H9 (cell line): ENCODE measurements around the gene ZNF622. TPM values are rescaled to one million over a fixed set of nuclear protein-coding genes. Genes with fewer than 3 reads are reported as not detected.
A peak's percentile ranks its signal among the peaks of the same experiment; 100 is the strongest.

ENCODE experiments used
- DNase-seq: peaks from one replicate; pipeline ENCODE4 v3.0.0-alpha.2; 2017
- H2AFZ ChIP-seq: one replicate; pipeline ENCODE4 v1.6.1; 2013; ENCODE audit warnings: mild to moderate bottlenecking, low read length, control low read depth, moderate library complexity
- H2AK5ac ChIP-seq: 2 replicates; pipeline ENCODE4 v1.6.1; 2013; ENCODE audit warnings: low read length, control low read depth, mixed read lengths; ENCODE audit not compliant: insufficient read length
- H2BK120ac ChIP-seq: one replicate; pipeline ENCODE4 v1.6.1; 2013; ENCODE audit warnings: low read depth, mild to moderate bottlenecking, low read length, control low read depth, inconsistent platforms; ENCODE audit not compliant: poor library complexity, severe bottlenecking
- H2BK12ac ChIP-seq: 2 replicates; pipeline ENCODE4 v1.6.1; 2013; ENCODE audit warnings: low read length, control low read depth, mixed read lengths, low read depth; ENCODE audit not compliant: insufficient read length
- H2BK15ac ChIP-seq: 2 replicates; pipeline ENCODE4 v1.6.1; 2013; ENCODE audit warnings: low read depth, low read length, control low read depth
- H2BK20ac ChIP-seq: one replicate; pipeline ENCODE4 v1.6.1; 2013; ENCODE audit warnings: low read depth, mild to moderate bottlenecking, low read length, control low read depth, inconsistent platforms; ENCODE audit not compliant: poor library complexity, severe bottlenecking
- H2BK5ac ChIP-seq: 2 replicates; pipeline ENCODE4 v1.6.1; 2013; ENCODE audit warnings: low read length, control low read depth, mixed read lengths; ENCODE audit not compliant: insufficient read length
- H3K14ac ChIP-seq: 2 replicates; pipeline ENCODE4 v1.6.1; 2013; ENCODE audit warnings: low read length, control low read depth; ENCODE audit not compliant: insufficient read depth
- H3K18ac ChIP-seq: 2 replicates; pipeline ENCODE4 v1.6.1; 2013; ENCODE audit warnings: low read depth, mild to moderate bottlenecking, mixed read lengths, low read length, control low read depth; ENCODE audit not compliant: insufficient read length
- H3K23ac ChIP-seq: 2 replicates; pipeline ENCODE4 v1.6.1; 2013; ENCODE audit warnings: low read length, control low read depth, mixed read lengths, low read depth; ENCODE audit not compliant: insufficient read length
- H3K23me2 ChIP-seq: 2 replicates; pipeline ENCODE4 v1.6.1; 2013; ENCODE audit warnings: low read depth, mild to moderate bottlenecking, mixed read lengths, low read length, control low read depth; ENCODE audit not compliant: insufficient read length, poor library complexity, severe bottlenecking
- H3K27ac ChIP-seq: 2 replicates; pipeline ENCODE4 v1.5.1; 2013; ENCODE audit warnings: low read length, control low read depth, mixed read lengths, low read depth; ENCODE audit not compliant: insufficient read length
- H3K27me3 ChIP-seq: 2 replicates; pipeline ENCODE4 v1.6.1; 2013; ENCODE audit warnings: low read length, control low read depth, inconsistent platforms; ENCODE audit not compliant: insufficient read depth
- H3K4ac ChIP-seq: 2 replicates; pipeline ENCODE4 v1.6.1; 2013; ENCODE audit warnings: low read depth, mild to moderate bottlenecking, control low read depth, inconsistent platforms, low read length, moderate library complexity
- H3K4me1 ChIP-seq: 2 replicates; pipeline ENCODE4 v1.6.1; 2013; ENCODE audit warnings: low read length, control low read depth, inconsistent platforms; ENCODE audit not compliant: insufficient read depth
- H3K4me2 ChIP-seq: 2 replicates; pipeline ENCODE4 v1.6.1; 2013; ENCODE audit warnings: low read length, control low read depth, mixed read lengths; ENCODE audit not compliant: insufficient read length, insufficient read depth
- H3K56ac ChIP-seq: 2 replicates; pipeline ENCODE4 v1.6.1; 2013; ENCODE audit warnings: low read depth, mild to moderate bottlenecking, mixed read lengths, low read length, control low read depth; ENCODE audit not compliant: insufficient read length
- H3K79me1 ChIP-seq: 2 replicates; pipeline ENCODE4 v1.6.1; 2013; ENCODE audit warnings: low read depth, mild to moderate bottlenecking, moderate library complexity, low read length, control low read depth, inconsistent platforms; ENCODE audit not compliant: insufficient read depth, poor library complexity, severe bottlenecking
- H3K79me2 ChIP-seq: 2 replicates; pipeline ENCODE4 v1.6.1; 2013; ENCODE audit warnings: low read length, control low read depth, inconsistent platforms; ENCODE audit not compliant: insufficient read depth
- H3K9ac ChIP-seq: 2 replicates; pipeline ENCODE4 v1.6.1; 2013; ENCODE audit warnings: low read length, control low read depth, mixed read lengths; ENCODE audit not compliant: insufficient read length; ENCODE audit errors: extremely low read depth
- H3K9me3 ChIP-seq: one replicate; pipeline ENCODE4 v1.6.1; 2013; ENCODE audit warnings: low read depth, low read length, inconsistent platforms; ENCODE audit not compliant: control insufficient read depth
- H3T11ph ChIP-seq: one replicate; pipeline ENCODE4 v1.6.1; 2013; ENCODE audit warnings: mild to moderate bottlenecking, low read length, control low read depth, inconsistent platforms
- H4K20me1 ChIP-seq: one replicate; pipeline ENCODE4 v1.6.1; 2013; ENCODE audit not compliant: control insufficient read depth, insufficient read length, insufficient read depth
- H4K5ac ChIP-seq: 2 replicates; pipeline ENCODE4 v1.6.1; 2013; ENCODE audit warnings: low read depth, mild to moderate bottlenecking, mixed read lengths, low read length, control low read depth; ENCODE audit not compliant: insufficient read length
- H4K8ac ChIP-seq: replicated peaks from 2 replicates; pipeline ENCODE4 v1.6.1; 2013; ENCODE audit warnings: low read length, control low read depth, mixed read lengths, low read depth; ENCODE audit not compliant: insufficient read length
- H4K91ac ChIP-seq: 2 replicates; pipeline ENCODE4 v1.6.1; 2013; ENCODE audit warnings: low read depth, mild to moderate bottlenecking, moderate library complexity, mixed read lengths, low read length, control low read depth; ENCODE audit not compliant: insufficient read length
- H3K27ac Mint-ChIP-seq, 3 experiments: 2 replicates in 2 of 3; 3 replicates in 1 of 3; pipeline ENCODE4 v1.8.0; 2020 to 2021; ENCODE audit warnings: mixed read lengths in 3 of 3, mild to moderate bottlenecking in 1 of 3, moderate library complexity in 1 of 3
- H3K27me3 Mint-ChIP-seq: 2 replicates; pipeline ENCODE4 v1.8.0; 2021; ENCODE audit warnings: low read depth, mild to moderate bottlenecking, moderate library complexity, mixed read lengths
- H3K36me3 Mint-ChIP-seq, 3 experiments: 2 replicates in 2 of 3; 3 replicates in 1 of 3; pipeline ENCODE4 v1.8.0; 2020 to 2021; ENCODE audit warnings: low read depth in 3 of 3, mixed read lengths in 3 of 3; ENCODE audit not compliant: insufficient read depth in 1 of 3
- H3K4me1 Mint-ChIP-seq, 2 experiments: 2 replicates each; pipeline ENCODE4 v1.8.0; 2020; ENCODE audit warnings: mixed read lengths in 2 of 2
- H3K4me3 Mint-ChIP-seq, 2 experiments: 2 replicates in 1 of 2; 3 replicates in 1 of 2; pipeline ENCODE4 v1.8.0; 2020 to 2021; ENCODE audit warnings: mild to moderate bottlenecking in 2 of 2, mixed read lengths in 2 of 2, moderate library complexity in 1 of 2
- H3K9me3 Mint-ChIP-seq, 2 experiments: 2 replicates in 1 of 2; 3 replicates in 1 of 2; pipeline ENCODE4 v1.8.0; 2020; ENCODE audit warnings: mild to moderate bottlenecking in 2 of 2, mixed read lengths in 2 of 2, moderate library complexity in 1 of 2
- WGBS: extraction: QIAGEN DNeasy Blood & Tissue Kit; methylation state at CpG from one replicate; pipeline ENCODE4 v1.1.7; 2013; ENCODE audit warnings: missing lambda C conversion rate, low lambda C conversion rate, mixed read lengths; ENCODE audit not compliant: insufficient read length; ENCODE audit errors: extremely low coverage; 5-methylcytosine and 5-hydroxymethylcytosine counted together
- total RNA-seq: library from RNA; stranded (reverse); gene quantifications from 2 replicates; pipeline ENCODE4 v1.2.1, GENCODE V29; 2021
- TF ChIP-seq, protein P1 (sequence below): fragments of 200-600 bp; sonication (generic); conservative IDR thresholded peaks from 3 replicates; pipeline ENCODE4 v1.8.0; 2021; ENCODE audit warnings: antibody characterized with exemption, mild to moderate bottlenecking

The ZNF622 gene
- total RNA-seq, 1 experiment from 2014 or later: 42.2 TPM

DNA sequence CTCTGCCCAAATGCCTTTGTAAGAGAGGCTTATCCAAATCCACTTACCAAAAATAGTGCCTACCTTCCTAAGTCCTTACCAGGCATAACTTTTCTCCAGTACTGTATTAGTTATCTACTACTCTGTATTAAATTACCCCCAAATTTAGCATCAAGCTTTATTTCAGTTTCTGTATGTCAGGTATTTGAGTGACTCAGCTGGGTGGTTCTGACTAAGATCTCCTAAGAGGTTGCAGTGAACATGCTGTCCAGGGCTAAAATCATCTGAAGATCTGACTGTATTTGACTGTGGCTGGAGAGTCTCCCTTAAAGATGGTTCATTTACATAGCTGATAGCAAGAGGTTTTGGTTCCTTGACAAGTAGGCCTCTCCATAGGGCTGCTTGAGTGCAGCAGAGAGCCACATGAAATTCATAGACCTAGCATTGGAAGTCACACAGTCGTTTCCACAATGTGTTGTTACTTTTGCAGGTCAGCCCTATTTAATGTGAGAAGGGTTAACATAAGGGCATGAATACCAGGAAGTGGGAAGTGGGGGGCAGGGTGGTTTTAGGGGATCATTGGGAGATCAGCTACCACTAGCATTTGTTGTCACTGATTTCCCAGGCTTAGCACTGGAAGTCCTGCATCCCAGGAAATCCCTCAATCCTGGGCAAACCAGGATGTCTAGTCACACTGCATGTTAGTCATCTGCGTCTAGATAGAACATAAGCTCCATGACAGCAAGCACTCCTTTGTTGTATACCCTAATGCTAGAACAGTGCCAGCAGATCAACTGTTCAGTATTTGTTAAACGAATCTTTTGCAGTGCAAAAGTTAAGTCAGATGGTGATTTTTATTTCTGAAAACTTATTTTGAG is 2.0 kb upstream of the ZNF622 start:
- Mint-ChIP-seq H3K27me3 (no peaks in the 10 kb centered on the region; the same call in 1 of the 2 replicates), H3K36me3 (peaks cover 3 to 12% (median 12%) of the 10 kb centered on the region in 3 experiments; a peak in 6 of 7 replicates), H3K9me3 (no peaks in the 10 kb centered on the region), H3K4me3 (peak overlapping the region; percentile 97 to 99), H3K4me1 (peaks cover 26 to 29% of the 10 kb centered on the region in 2 experiments), H3K27ac (no peak overlapping the region)
- Histone ChIP-seq H2AFZ (no peak overlapping the region), H3K23me2 (peaks cover 10% of the 10 kb centered on the region), H2BK5ac (no peak overlapping the region), H3K79me2 (peaks cover 13% of the 10 kb centered on the region; the same call in 1 of the 2 replicates), H3K27ac (no peak overlapping the region), H3K56ac (no peak overlapping the region), H3K23ac (no peak overlapping the region), H2BK120ac (no peak overlapping the region), H3K4me2 (no peak overlapping the region), H4K8ac (no peak overlapping the region), H3K27me3 (no peaks in the 10 kb centered on the region), H3K14ac (no peak overlapping the region), H2BK15ac (no peak overlapping the region), H4K5ac (no peak overlapping the region), H3K4ac (no peak overlapping the region), H3K79me1 (peaks cover 3% of the 10 kb centered on the region), H3K9ac (no peak overlapping the region), H2BK12ac (no peak overlapping the region), H2BK20ac (no peak overlapping the region), H3K4me1 (no peaks in the 10 kb centered on the region; the same call in 1 of the 2 replicates), H4K20me1 (peaks cover 4% of the 10 kb centered on the region), H2AK5ac (no peak overlapping the region), H4K91ac (no peak overlapping the region), H3K18ac (no peak overlapping the region), H3T11ph (no peak overlapping the region), H3K9me3 (no peaks in the 10 kb centered on the region)
- no CpG with 5 or more reads among the region's 3 CpGs for WGBS
- TF ChIP-seq, protein P1, sequence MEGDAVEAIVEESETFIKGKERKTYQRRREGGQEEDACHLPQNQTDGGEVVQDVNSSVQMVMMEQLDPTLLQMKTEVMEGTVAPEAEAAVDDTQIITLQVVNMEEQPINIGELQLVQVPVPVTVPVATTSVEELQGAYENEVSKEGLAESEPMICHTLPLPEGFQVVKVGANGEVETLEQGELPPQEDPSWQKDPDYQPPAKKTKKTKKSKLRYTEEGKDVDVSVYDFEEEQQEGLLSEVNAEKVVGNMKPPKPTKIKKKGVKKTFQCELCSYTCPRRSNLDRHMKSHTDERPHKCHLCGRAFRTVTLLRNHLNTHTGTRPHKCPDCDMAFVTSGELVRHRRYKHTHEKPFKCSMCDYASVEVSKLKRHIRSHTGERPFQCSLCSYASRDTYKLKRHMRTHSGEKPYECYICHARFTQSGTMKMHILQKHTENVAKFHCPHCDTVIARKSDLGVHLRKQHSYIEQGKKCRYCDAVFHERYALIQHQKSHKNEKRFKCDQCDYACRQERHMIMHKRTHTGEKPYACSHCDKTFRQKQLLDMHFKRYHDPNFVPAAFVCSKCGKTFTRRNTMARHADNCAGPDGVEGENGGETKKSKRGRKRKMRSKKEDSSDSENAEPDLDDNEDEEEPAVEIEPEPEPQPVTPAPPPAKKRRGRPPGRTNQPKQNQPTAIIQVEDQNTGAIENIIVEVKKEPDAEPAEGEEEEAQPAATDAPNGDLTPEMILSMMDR: no peak
- DNase-seq: no peak
